WI38 (cell line): ENCODE results near the gene UNC45A.

Experiments
- H3K4me3 ChIP-seq: 2 replicates; pipeline ENCODE4 v1.5.1; 2011; ENCODE audit warnings: low read depth, mild to moderate bottlenecking, control low read depth, low read length
- CTCF ChIP-seq: IDR thresholded peaks from 2 replicates; pipeline ENCODE4 v1.5.1; 2012; ENCODE audit warnings: low read depth, mild to moderate bottlenecking, control low read depth, low read length

UNC45A gene

GRCh38 chr15:90988296-90988695 is 53.2 kb downstream of the UNC45A start:
- H3K4me3 ChIP-seq, result no peak overlapping the region
- no peak for TF ChIP-seq CTCF

GRCh38 chr15:90989040-90989768 is 54.1 kb downstream of the UNC45A start:
- TF ChIP-seq CTCF, result no peak
- no peak overlapping the region for H3K4me3 ChIP-seq

GRCh38 chr15:90990446-90990845 is 55.4 kb downstream of the UNC45A start:
- no peak overlapping the region for H3K4me3 ChIP-seq
- TF ChIP-seq CTCF, result no peak

- no peak for TF ChIP-seq CTCF
- H3K4me3 ChIP-seq, result no peak overlapping the region
Observed at GRCh38 chr15:90991587-90992285, 56.7 kb downstream of the UNC45A start.

- H3K4me3 ChIP-seq, result peak overlapping the region; percentile 94
- no peak for TF ChIP-seq CTCF
Observed at GRCh38 chr15:90994059-90994416, 59.0 kb downstream of the UNC45A start.

GRCh38 chr15:90994417-90995311 is 59.6 kb downstream of the UNC45A start, which contains the start of gene PRC1:
Gene PRC1 (minus strand): TSS chr15:90994535. CDS start chr15:90994417, 118 bp downstream.
- peak within 1 kb of the TSS; percentile 94 for H3K4me3 ChIP-seq
- no peak for TF ChIP-seq CTCF

GRCh38 chr15:90998737-90999136 is 63.7 kb downstream of the UNC45A start:
- no peak overlapping the region for H3K4me3 ChIP-seq
- TF ChIP-seq CTCF, result no peak
